OCI-LY1 (cell line): ENCODE measurements around the gene FOXJ2.
"Not testable (repeated sequence)": the region's sequence is repeated elsewhere in the genome, so short reads cannot be mapped to it uniquely, and the experiment has no call there.

Experiments used
- H2AFZ ChIP-seq: fragments of 200-600 bp; sonication (generic), shearing (Covaris generic); 2 replicates; pipeline ENCODE4 v1.6.0; 2014; ENCODE audit warnings: antibody characterized with exemption, mild to moderate bottlenecking, low read length
- H3F3A ChIP-seq: fragments of 200-600 bp; sonication (generic), shearing (Covaris generic); 2 replicates; pipeline ENCODE4 v1.6.0; 2014; ENCODE audit warnings: mild to moderate bottlenecking, antibody characterized with exemption, low read length, moderate library complexity; ENCODE audit not compliant: insufficient read depth
- H3K27ac ChIP-seq: fragments of 200-600 bp; sonication (generic); 2 replicates; pipeline ENCODE4 v1.5.1; 2014; ENCODE audit warnings: low read length, mixed run types, mild to moderate bottlenecking, low read depth; ENCODE audit not compliant: poor library complexity, severe bottlenecking
- H3K27me3 ChIP-seq: fragments of 200-600 bp; sonication (generic); 2 replicates; pipeline ENCODE4 v1.6.0; 2014; ENCODE audit warnings: antibody characterized with exemption, mild to moderate bottlenecking, low read length, moderate library complexity; ENCODE audit not compliant: insufficient read depth
- H3K36me3 ChIP-seq: fragments of 200-600 bp; sonication (generic); 2 replicates; pipeline ENCODE4 v1.6.1; 2014; ENCODE audit warnings: mild to moderate bottlenecking, antibody characterized with exemption, low read length, moderate library complexity, mixed read lengths; ENCODE audit not compliant: insufficient read depth
- H3K4me1 ChIP-seq: fragments of 200-600 bp; sonication (generic); 2 replicates; pipeline ENCODE4 v1.5.1; 2014; ENCODE audit warnings: mild to moderate bottlenecking, low read length, moderate library complexity; ENCODE audit not compliant: insufficient read depth, severe bottlenecking
- H3K4me2 ChIP-seq: fragments of 200-600 bp; sonication (generic), shearing (Covaris generic); 2 replicates; pipeline ENCODE4 v1.6.1; 2014; ENCODE audit warnings: low read length
- H3K4me3 ChIP-seq: fragments of 200-600 bp; sonication (generic); 2 replicates; pipeline ENCODE4 v1.5.1; 2014; ENCODE audit warnings: low read length, low read depth, mild to moderate bottlenecking, mixed read lengths; ENCODE audit not compliant: poor library complexity, severe bottlenecking
- H3K79me2 ChIP-seq: fragments of 200-600 bp; shearing (Covaris generic); 2 replicates; pipeline ENCODE4 v1.6.1; 2016; ENCODE audit warnings: mixed run types, low read length, mixed read lengths; ENCODE audit not compliant: insufficient read depth
- H3K9ac ChIP-seq: fragments of 200-600 bp; sonication (generic), shearing (Covaris generic); 2 replicates; pipeline ENCODE4 v1.6.1; 2014; ENCODE audit warnings: mild to moderate bottlenecking, low read length, mixed read lengths
- H3K9me2 ChIP-seq: fragments of 200-600 bp; sonication (generic), shearing (Covaris generic); 2 replicates; pipeline ENCODE4 v1.6.1; 2014; ENCODE audit warnings: low read depth, mild to moderate bottlenecking, low read length, mixed read lengths
- H3K9me3 ChIP-seq: fragments of 200-600 bp; shearing (Covaris generic); 2 replicates; pipeline ENCODE4 v1.6.1; 2014; ENCODE audit warnings: low read length, mixed read lengths
- H4K20me1 ChIP-seq: fragments of 200-600 bp; sonication (generic), shearing (Covaris generic); 2 replicates; pipeline ENCODE4 v1.6.0; 2016; ENCODE audit warnings: mild to moderate bottlenecking, low read length; ENCODE audit not compliant: insufficient read depth
- EZH2 ChIP-seq: fragments of 200-600 bp; sonication (generic), shearing (Covaris generic); IDR thresholded peaks from 2 replicates; pipeline ENCODE4 v1.8.0; 2017; ENCODE audit warnings: borderline replicate concordance, mixed run types, mild to moderate bottlenecking, antibody characterized with exemption, low read length, moderate library complexity, mixed read lengths
- TF ChIP-seq, protein P1 (sequence below): fragments of 200-600 bp; sonication (generic), shearing (Covaris generic); IDR thresholded peaks from 2 replicates; pipeline ENCODE4 v1.5.1; 2017; ENCODE audit warnings: mild to moderate bottlenecking, antibody characterized with exemption, low read length, moderate library complexity, mixed read lengths

The FOXJ2 gene

DNA sequence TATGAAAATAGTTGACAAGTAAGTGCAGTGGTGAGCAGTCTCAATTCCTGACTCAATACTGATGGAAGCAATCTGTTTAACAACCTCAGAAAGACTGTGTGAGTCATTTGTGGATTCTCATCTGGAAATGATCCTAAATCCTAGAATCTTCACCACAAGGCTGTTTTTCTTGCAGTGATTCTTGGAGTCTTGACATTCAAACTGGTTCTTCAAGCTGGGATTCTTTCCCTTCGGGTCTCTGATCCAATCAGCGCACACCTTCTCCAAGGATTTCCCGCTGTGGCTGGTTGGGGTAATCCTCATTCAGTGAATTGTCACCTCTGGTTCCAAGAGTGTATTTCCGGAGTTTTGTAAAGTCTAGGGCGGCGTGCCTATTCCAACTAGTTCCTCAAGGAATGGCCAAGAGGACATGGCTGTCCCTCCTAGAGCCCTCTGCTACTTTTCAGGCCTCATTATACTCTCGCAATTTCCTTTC, 37.7 kb upstream of the FOXJ2 start:
- no peak for TF ChIP-seq EZH2
- TF ChIP-seq, protein P1, sequence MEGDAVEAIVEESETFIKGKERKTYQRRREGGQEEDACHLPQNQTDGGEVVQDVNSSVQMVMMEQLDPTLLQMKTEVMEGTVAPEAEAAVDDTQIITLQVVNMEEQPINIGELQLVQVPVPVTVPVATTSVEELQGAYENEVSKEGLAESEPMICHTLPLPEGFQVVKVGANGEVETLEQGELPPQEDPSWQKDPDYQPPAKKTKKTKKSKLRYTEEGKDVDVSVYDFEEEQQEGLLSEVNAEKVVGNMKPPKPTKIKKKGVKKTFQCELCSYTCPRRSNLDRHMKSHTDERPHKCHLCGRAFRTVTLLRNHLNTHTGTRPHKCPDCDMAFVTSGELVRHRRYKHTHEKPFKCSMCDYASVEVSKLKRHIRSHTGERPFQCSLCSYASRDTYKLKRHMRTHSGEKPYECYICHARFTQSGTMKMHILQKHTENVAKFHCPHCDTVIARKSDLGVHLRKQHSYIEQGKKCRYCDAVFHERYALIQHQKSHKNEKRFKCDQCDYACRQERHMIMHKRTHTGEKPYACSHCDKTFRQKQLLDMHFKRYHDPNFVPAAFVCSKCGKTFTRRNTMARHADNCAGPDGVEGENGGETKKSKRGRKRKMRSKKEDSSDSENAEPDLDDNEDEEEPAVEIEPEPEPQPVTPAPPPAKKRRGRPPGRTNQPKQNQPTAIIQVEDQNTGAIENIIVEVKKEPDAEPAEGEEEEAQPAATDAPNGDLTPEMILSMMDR = no peak
- H4K20me1 ChIP-seq = no peaks in the 10 kb centered on the region
- no peak overlapping the region for H2AFZ ChIP-seq
- H3K9me3 ChIP-seq = no peaks in the 10 kb centered on the region
- H3K9ac ChIP-seq = no peak overlapping the region
- H3K27ac ChIP-seq = no peak overlapping the region
- H3K4me2 ChIP-seq = no peak overlapping the region
- H3K9me2 ChIP-seq = no peaks in the 10 kb centered on the region
- H3K36me3 ChIP-seq = no peaks in the 10 kb centered on the region
- no peaks in the 10 kb centered on the region for H3K4me1 ChIP-seq
- no peaks in the 10 kb centered on the region for H3K79me2 ChIP-seq
- no peak overlapping the region for H3K4me3 ChIP-seq
- no peaks in the 10 kb centered on the region for H3K27me3 ChIP-seq
- H3F3A ChIP-seq = no peaks in the 10 kb centered on the region

DNA sequence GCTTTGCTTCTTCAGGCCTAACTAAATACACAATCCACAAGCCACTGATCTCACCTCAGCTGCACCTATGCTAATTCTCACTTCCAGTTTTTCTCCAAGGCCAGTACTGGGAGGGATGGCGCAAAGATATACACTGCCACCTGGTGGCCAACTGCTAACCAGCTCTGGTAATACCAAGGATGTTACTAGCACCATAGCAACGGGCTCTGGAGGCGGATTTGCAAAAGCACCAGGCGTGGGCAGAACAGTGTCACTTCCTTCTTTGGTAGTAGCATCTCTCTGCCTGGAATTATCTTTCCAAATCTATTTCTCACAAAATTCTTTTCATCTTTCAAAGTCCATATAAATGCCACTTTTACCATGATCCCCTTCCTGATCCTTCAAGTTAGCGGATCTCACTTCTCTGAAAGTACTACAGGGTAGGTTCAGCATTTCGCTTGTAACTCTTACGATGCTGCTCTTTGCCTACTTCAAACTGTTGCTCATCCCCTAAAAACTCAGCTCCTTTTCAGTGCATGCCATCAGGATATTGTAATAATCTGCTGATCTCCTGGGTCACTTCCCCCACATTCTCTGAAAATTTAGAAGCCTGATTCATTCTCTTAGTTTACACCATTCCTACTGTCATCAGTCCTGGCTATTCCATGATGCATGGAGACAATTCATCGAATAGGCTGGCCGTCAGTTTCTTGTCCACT, 37.1 kb upstream of the FOXJ2 start:
- no peak overlapping the region for H2AFZ ChIP-seq
- no peak overlapping the region for H3K9ac ChIP-seq
- H3K27ac ChIP-seq = no peak overlapping the region

DNA sequence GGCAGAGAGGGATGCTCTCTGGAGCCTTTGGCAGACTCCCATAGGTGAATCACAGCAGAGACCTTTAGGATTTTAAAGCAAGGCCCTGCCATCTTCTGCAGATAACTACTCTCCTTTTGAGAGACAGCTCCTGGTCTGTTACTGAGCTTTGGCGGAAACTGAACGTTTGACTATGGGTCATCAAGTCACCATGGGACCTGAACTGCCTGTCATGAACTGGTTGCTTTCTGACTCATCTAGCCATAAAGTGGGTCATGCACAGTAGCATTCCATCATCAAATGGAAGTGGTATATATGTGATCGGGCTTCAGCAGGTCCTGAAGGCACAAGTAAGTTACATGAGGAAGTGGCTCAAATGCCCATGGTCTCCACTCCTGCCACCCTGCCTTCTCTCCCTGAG, 31.7 kb upstream of the FOXJ2 start:
- H3K79me2 ChIP-seq, H3F3A ChIP-seq, H2AFZ ChIP-seq, H3K4me2 ChIP-seq, H3K27ac ChIP-seq, H3K36me3 ChIP-seq, H3K27me3 ChIP-seq, H4K20me1 ChIP-seq, H3K4me1 ChIP-seq, H3K4me3 ChIP-seq, H3K9me2 ChIP-seq, H3K9ac ChIP-seq, H3K9me3 ChIP-seq: not testable (repeated sequence)

More for the DNA sequence above, 37.1 kb upstream of the FOXJ2 start:
- Histone ChIP-seq H3K9me3 (no peaks in the 10 kb centered on the region), H3K4me1 (no peaks in the 10 kb centered on the region), H3K79me2 (no peaks in the 10 kb centered on the region), H3K36me3 (no peaks in the 10 kb centered on the region), H3K27me3 (no peaks in the 10 kb centered on the region), H3K4me3 (no peak overlapping the region), H3K9me2 (no peaks in the 10 kb centered on the region), H3K4me2 (no peak overlapping the region), H4K20me1 (no peaks in the 10 kb centered on the region), H3F3A (no peaks in the 10 kb centered on the region)
- TF ChIP-seq, protein P1 = peak; percentile 82
- no peak for TF ChIP-seq EZH2

DNA sequence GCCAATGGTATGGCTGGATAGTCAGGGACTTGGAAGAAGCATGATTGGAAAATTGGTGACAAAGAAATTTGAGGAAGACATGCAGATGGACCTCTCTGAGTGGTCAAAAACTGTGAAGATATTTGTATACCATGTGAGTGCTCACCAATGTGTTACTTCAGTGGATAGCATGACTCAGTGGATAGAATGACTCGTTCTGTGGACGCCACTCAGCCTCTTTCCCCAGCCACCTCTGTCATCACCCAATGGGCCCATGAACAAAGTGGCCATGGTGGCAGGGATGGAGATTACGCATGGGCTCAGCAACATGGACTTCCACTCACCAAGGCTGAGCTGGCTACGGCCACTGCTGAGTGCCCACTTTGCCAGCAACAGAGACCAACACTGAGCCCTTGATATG, 31.0 kb upstream of the FOXJ2 start:
- H3K4me2 ChIP-seq, H2AFZ ChIP-seq, H3K79me2 ChIP-seq, H3K9me2 ChIP-seq, H3K36me3 ChIP-seq, H3K27me3 ChIP-seq, H3F3A ChIP-seq, H3K9ac ChIP-seq, H3K9me3 ChIP-seq, H4K20me1 ChIP-seq, H3K4me1 ChIP-seq, H3K4me3 ChIP-seq, H3K27ac ChIP-seq: not testable (repeated sequence)

DNA sequence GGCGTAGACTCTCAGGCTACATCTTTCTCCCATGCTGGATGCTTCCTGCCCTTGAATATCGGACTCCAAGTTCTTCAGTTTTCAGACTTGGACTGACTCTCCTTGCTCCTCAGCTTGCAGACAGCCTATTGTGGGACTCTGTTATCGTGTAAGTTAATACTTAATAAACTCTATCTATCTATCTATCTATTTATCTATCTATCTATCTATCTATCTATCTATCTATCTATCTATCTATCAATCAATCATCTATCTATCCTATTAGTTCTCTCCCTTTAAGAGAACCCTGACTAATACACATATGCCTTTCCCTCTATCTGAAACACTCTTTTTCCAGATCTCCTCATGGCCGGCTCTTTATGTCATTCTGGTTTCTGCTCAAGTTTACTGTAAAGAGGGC, 27.6 kb upstream of the FOXJ2 start:
- H3K4me1 ChIP-seq, H3K9ac ChIP-seq, H2AFZ ChIP-seq, H3K9me3 ChIP-seq, H3K4me2 ChIP-seq, H4K20me1 ChIP-seq, H3K36me3 ChIP-seq, H3K9me2 ChIP-seq, H3K79me2 ChIP-seq, H3K27ac ChIP-seq, H3K27me3 ChIP-seq, H3F3A ChIP-seq, H3K4me3 ChIP-seq: not testable (repeated sequence)
